ENCODE measurements around the gene CBX4.

Gene CBX4

GRCh38 chr17:79829457-79829856 lies 9.8 kb downstream of the CBX4 start:
- peak overlapping the region; percentile 77 for H3K27ac ChIP-seq
- no peak for TF ChIP-seq CTCF (conservative IDR thresholded peaks at IDR 0.05)

DNA sequence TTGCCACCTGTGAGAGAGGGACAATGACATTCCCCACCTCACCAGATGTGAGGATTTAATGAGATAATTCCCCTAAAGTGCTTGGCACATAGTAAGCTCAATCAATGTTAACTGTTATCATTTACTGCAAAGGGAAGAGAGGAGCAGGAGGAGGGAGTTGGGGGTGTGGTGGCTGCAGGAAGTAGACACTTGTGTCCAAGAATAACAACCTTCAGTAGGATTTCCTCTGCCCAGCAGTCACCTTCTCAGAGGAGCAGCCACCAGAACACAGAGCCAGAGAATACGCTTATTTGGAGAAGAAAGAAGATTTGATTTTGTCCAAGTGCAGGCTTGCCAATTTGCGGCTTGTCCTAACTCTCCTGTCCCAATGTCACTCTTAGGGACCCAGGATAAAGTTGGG lies 10.2 kb downstream of the CBX4 start:
- no peak for TF ChIP-seq CTCF (conservative IDR thresholded peaks at IDR 0.05)
- peak overlapping the region; percentile 77 for H3K27ac ChIP-seq

GRCh38 chr17:79826841-79827578 lies 12.2 kb downstream of the CBX4 start:
- no peak for TF ChIP-seq CTCF (conservative IDR thresholded peaks at IDR 0.05)
- H3K27ac ChIP-seq: peak overlapping the region; percentile 77; the same call in 1 of the 2 replicates

GRCh38 chr17:79826204-79826680 lies 13.0 kb downstream of the CBX4 start:
- H3K27ac ChIP-seq: no peak overlapping the region
- no peak for TF ChIP-seq CTCF (conservative IDR thresholded peaks at IDR 0.05)

DNA sequence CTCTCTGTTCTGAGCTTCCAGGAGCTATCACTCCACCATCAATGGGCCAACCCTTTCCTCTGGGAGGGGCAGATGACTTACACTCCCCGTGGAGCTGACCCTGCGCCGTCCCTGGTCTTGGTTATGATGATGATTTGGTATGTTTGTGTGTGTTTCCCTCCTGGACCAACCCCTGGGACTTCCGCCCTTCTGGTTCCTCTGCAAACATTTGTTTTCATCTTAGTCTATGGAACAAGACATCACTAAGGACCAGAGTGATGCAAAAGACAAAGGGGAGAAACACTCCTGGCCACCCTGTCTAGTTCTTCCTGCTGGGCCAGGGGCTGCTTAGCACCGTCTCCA lies 13.7 kb downstream of the CBX4 start:
- TF ChIP-seq CTCF (conservative IDR thresholded peaks at IDR 0.05): no peak

GRCh38 chr17:79824893-79825579 lies 14.2 kb downstream of the CBX4 start:
- H3K27ac ChIP-seq: no peak overlapping the region
- TF ChIP-seq CTCF (conservative IDR thresholded peaks at IDR 0.05): no peak

More for the DNA sequence above, 13.7 kb downstream of the CBX4 start:
- no peak overlapping the region for H3K27ac ChIP-seq

GRCh38 chr17:79824234-79824633 lies 15.0 kb downstream of the CBX4 start:
- TF ChIP-seq CTCF (conservative IDR thresholded peaks at IDR 0.05): no peak
- H3K27ac ChIP-seq: no peak overlapping the region

Data from VCaP (cell line).